GM12878 (cell line): Measurements from ENCODE around the gene CDO1. TPM values are rescaled to one million over a fixed set of nuclear protein-coding genes. Genes with fewer than 3 reads are reported as not detected.

Experiments
- ATAC-seq: fragments of 200-7000 bp; cut with Tn5 transposase; 3 replicates; pipeline ENCODE4 v1.9.1; 2020; ENCODE audit warnings: mild to moderate bottlenecking, moderate library complexity
- BruUV-seq: library from RNA; stranded (reverse); fragments of 400-500 nt; replicated peaks from 2 replicates; lab custom pipeline; 2021; lab: Mats Ljungman, UMichigan
- CTCF ChIA-PET: fragments of 300-600 bp; sonication (Branson Sonifier 250); formaldehyde crosslinking; extraction: SDS; loops from one replicate; lab custom pipeline; 2021; ENCODE audit warnings: inconsistent platforms; lab: Yijun Ruan, JAX
- POLR2A ChIA-PET: fragments of 350-600 bp; formaldehyde crosslinking; extraction: SDS; loops from one replicate; lab custom pipeline; 2021; ENCODE audit warnings: inconsistent platforms; lab: Charles Lee
- RAD21 ChIA-PET: fragments of 300-600 bp; sonication (Branson Sonifier 250); formaldehyde crosslinking; loops from one replicate; lab custom pipeline; 2023; ENCODE audit warnings: antibody characterized with exemption; ENCODE audit not compliant: unreplicated experiment; lab: Charles Lee
- SMC1A ChIA-PET: fragments of 300-600 bp; sonication (Branson Sonifier 250); formaldehyde crosslinking; loops from one replicate; lab custom pipeline; 2023; ENCODE audit not compliant: unreplicated experiment, uncharacterized antibody; lab: Charles Lee
- DNase-seq: peaks from one replicate; pipeline ENCODE4 v3.0.0-alpha.2; 2011; ENCODE audit warnings: low read depth, low spot score
- FAIRE-seq: peaks from 3 replicates; lab custom pipeline; 2011; peaks lifted over from hg19 to GRCh38; lab: Jason Lieb, UNC
- H2AFZ ChIP-seq: 2 replicates; pipeline ENCODE4 v1.6.0; 2011; ENCODE audit warnings: low read depth, low read length, control low read depth; ENCODE audit not compliant: control insufficient read depth
- H3K27ac ChIP-seq: 2 replicates; pipeline ENCODE4 v1.5.1; 2011; ENCODE audit warnings: control low read depth; ENCODE audit not compliant: control insufficient read depth, insufficient read depth
- H3K27me3 ChIP-seq, 2 experiments: replicated peaks in 1 of 2; 2 replicates each; pipeline versions ENCODE4 v1.6.0 to v1.6.1; 2011; ENCODE audit warnings: low read length in 1 of 2; ENCODE audit not compliant: control insufficient read depth in 2 of 2, insufficient read depth in 2 of 2
- H3K36me3 ChIP-seq, 2 experiments: 2 replicates each; pipeline ENCODE4 v1.5.1; 2011; ENCODE audit warnings: low read length in 1 of 2; ENCODE audit not compliant: control insufficient read depth in 2 of 2, insufficient read depth in 2 of 2
- H3K4me1 ChIP-seq: 2 replicates; pipeline ENCODE4 v1.6.1; 2011; ENCODE audit warnings: mild to moderate bottlenecking, low read length, moderate library complexity, mixed read lengths; ENCODE audit not compliant: control insufficient read depth, insufficient read depth
- H3K4me2 ChIP-seq: 2 replicates; pipeline ENCODE4 v1.6.0; 2011; ENCODE audit warnings: control low read depth; ENCODE audit not compliant: control insufficient read depth, insufficient read depth
- H3K4me3 ChIP-seq: fragments of 200-600 bp; sonication (generic); 2 replicates; pipeline ENCODE4 v1.5.1; 2016
- H3K79me2 ChIP-seq: 2 replicates; pipeline ENCODE4 v1.6.0; 2011; ENCODE audit warnings: low read length; ENCODE audit not compliant: control insufficient read depth, insufficient read depth
- H3K9ac ChIP-seq: 2 replicates; pipeline ENCODE4 v1.8.0; 2011; ENCODE audit warnings: low read length, control low read depth, mixed read lengths; ENCODE audit not compliant: control insufficient read depth, insufficient read depth
- H3K9me3 ChIP-seq: replicated peaks from 3 replicates; pipeline ENCODE4 v1.5.1; 2011; ENCODE audit warnings: mild to moderate bottlenecking, low read length; ENCODE audit not compliant: control insufficient read depth, insufficient read depth
- H4K20me1 ChIP-seq: 2 replicates; pipeline ENCODE4 v1.6.0; 2011; ENCODE audit not compliant: control insufficient read depth, insufficient read depth
- BCLAF1 ChIP-seq: fragments of 450-650 bp; IDR thresholded peaks from 2 replicates; pipeline ENCODE4 v1.6.1; 2017; ENCODE audit warnings: antibody characterized with exemption, mild to moderate bottlenecking, moderate library complexity
- DPF2 ChIP-seq: fragments of 450-650 bp; IDR thresholded peaks from 2 replicates; pipeline ENCODE4 v1.6.1; 2017; ENCODE audit warnings: mild to moderate bottlenecking
- FOS ChIP-seq: IDR thresholded peaks from 3 replicates; pipeline ENCODE4 v1.6.1; 2011; ENCODE audit warnings: borderline replicate concordance; ENCODE audit not compliant: insufficient read length; ENCODE audit errors: extremely low read depth
- IKZF1 ChIP-seq: fragments of 450-650 bp; conservative IDR thresholded peaks from 2 replicates; pipeline ENCODE4 v1.6.1; 2017; ENCODE audit warnings: antibody characterized with exemption, mild to moderate bottlenecking
- JUNB ChIP-seq: IDR thresholded peaks from 2 replicates; pipeline ENCODE4 v1.6.1; 2016; ENCODE audit warnings: antibody characterized with exemption, mild to moderate bottlenecking
- KLF5 ChIP-seq: fragments of 450-650 bp; IDR thresholded peaks from 2 replicates; pipeline ENCODE4 v1.6.1; 2014; ENCODE audit warnings: mild to moderate bottlenecking; ENCODE audit not compliant: partially characterized antibody
- NR2C1 ChIP-seq: fragments of 450-650 bp; IDR thresholded peaks from 2 replicates; pipeline ENCODE4 v1.6.1; 2017; ENCODE audit warnings: antibody characterized with exemption, mild to moderate bottlenecking, moderate library complexity
- PAX8 ChIP-seq: fragments of 450-650 bp; IDR thresholded peaks from 2 replicates; pipeline ENCODE4 v1.6.1; 2017; ENCODE audit warnings: mild to moderate bottlenecking, moderate library complexity
- PML ChIP-seq: IDR thresholded peaks from 2 replicates; pipeline ENCODE4 v1.6.1; 2012; ENCODE audit warnings: low read length, inconsistent platforms
- RBBP5 ChIP-seq: fragments of 200-600 bp; sonication (generic); conservative IDR thresholded peaks from 2 replicates; pipeline ENCODE4 v1.6.1; 2016
- STAT3 ChIP-seq: IDR thresholded peaks from 2 replicates; pipeline ENCODE4 v1.6.1; 2011; ENCODE audit warnings: low read depth, low read length, improper control_type of control experiment
- ZBED1 ChIP-seq: IDR thresholded peaks from 2 replicates; pipeline ENCODE4 v1.6.1; 2016; ENCODE audit warnings: borderline replicate concordance
- ZNF207 ChIP-seq: fragments of 450-650 bp; IDR thresholded peaks from 2 replicates; pipeline ENCODE4 v1.6.1; 2014; ENCODE audit warnings: antibody characterized with exemption, mild to moderate bottlenecking, borderline replicate concordance
- ZNF274 ChIP-seq: IDR thresholded peaks from one replicate; pipeline ENCODE4 v1.8.0; 2011; ENCODE audit not compliant: insufficient read length, insufficient read depth
- ZNF384 ChIP-seq: IDR thresholded peaks from 2 replicates; pipeline ENCODE4 v1.6.1; 2012; ENCODE audit warnings: low read depth, mild to moderate bottlenecking, low read length, improper control_type of control experiment, borderline replicate concordance
- WGBS: methylation state at CpG from one replicate; pipeline ENCODE4 v1.1.6; 2016; ENCODE audit warnings: low lambda C conversion rate; ENCODE audit not compliant: insufficient replicate concordance, insufficient coverage; ENCODE audit errors: missing lambda C conversion rate; 5-methylcytosine and 5-hydroxymethylcytosine counted together
- in situ Hi-C: fragments of 300-500 bp; cut with MboI; formaldehyde crosslinking; loops from 9 replicates; pipeline ENCODE4 v1.14.3; 2018; ENCODE audit warnings: mixed read lengths
- intact Hi-C: fragments of 100-400 bp; cut with micrococcal nuclease; formaldehyde crosslinking; loops from one replicate; pipeline ENCODE4 v1.14.2; 2022; ENCODE audit not compliant: unreplicated experiment
- polyA plus RNA-seq, 11 experiments: library from polyadenylated mRNA; depleted of rRNA in 4 of 11; unstranded in 6 of 11; stranded (reverse) in 5 of 11; fragments of >200 nt; fragmentation: Nextera tagmentation in 4 of 11; fragmentation: Illumina TruSeq in 1 of 11; extraction: Ambion mirVana in 4 of 11; extraction: Trizol in 1 of 11; gene quantifications; 1 replicate in 1 of 11; 2 replicates in 10 of 11; pipeline versions ENCODE4 v1.2.1 to v1.2.3, GENCODE V29; 2011 to 2016; ENCODE audit warnings: inconsistent platforms in 2 of 11, missing spikeins in 2 of 11, low read depth in 1 of 11
- total RNA-seq, 4 experiments: library from RNA; depleted of rRNA in 3 of 4; stranded (reverse); fragments of >200 nt in 3 of 4; fragmentation: Illumina TruSeq in 1 of 4; extraction: Trizol in 1 of 4; gene quantifications; 2 replicates each; pipeline versions ENCODE4 v1.2.1 to v1.2.3, GENCODE V29; 2013 to 2021

The CDO1 gene
- total and polyA plus RNA-seq, 10 of the 15 experiments (the other 5 are each of a cell fraction or from before 2014, with no cell fraction given): 0.05 TPM; not detected in 9

- RAD21 ChIA-PET: no interaction called here
- DNase-seq: no peak
- Histone ChIP-seq H2AFZ (no peak overlapping the region), H3K4me1 (no peaks in the 10 kb centered on the region), H3K27ac (no peak overlapping the region), H3K9me3 (no peaks in the 10 kb centered on the region)
- WGBS: 41% methylated on average over 1 of the region's 1 CpG
- TF ChIP-seq NR2C1 (no peak), RBBP5 (no peak), PML (no peak), IKZF1 (no peak), KLF5 (no peak), BCLAF1 (no peak), ZNF207 (no peak), JUNB (no peak), PAX8 (no peak), ZNF384 (no peak), ZNF274 (no peak), STAT3 (no peak), ZBED1 (no peak), DPF2 (no peak), FOS (no peak)
- TF ChIP-seq, all 136 proteins: peak for 0
- BruUV-seq: no TSS peak
- no peak for FAIRE-seq
- Histone ChIP-seq H3K4me3 (no peak overlapping the region), H3K79me2 (no peaks in the 10 kb centered on the region), H3K27me3 (no peaks in the 10 kb centered on the region; a peak in 1 of 4 replicates), H4K20me1 (no peaks in the 10 kb centered on the region), H3K4me2 (no peak overlapping the region), H3K9ac (no peak overlapping the region), H3K36me3 (no peaks in the 10 kb centered on the region)
- CTCF ChIA-PET: no interaction called here
- no peak for ATAC-seq
- POLR2A ChIA-PET: no interaction called here
- intact Hi-C loops: no loop called here
- in situ Hi-C loops: no loop called here
- SMC1A ChIA-PET: interaction anchor here (0.6 to 1.8 kb wide), 4 partner anchors 13 to 373 kb away, joined by 3 to 7 read pairs (median 3); no protein-coding TSS in a partner anchor
Observed at GRCh38 chr5:115788440-115788839, 28.0 kb downstream of the CDO1 start.
